SK-N-SH (cell line): Measurements from ENCODE around the gene SLC26A4.

Experiments
- SMC3 ChIP-seq: IDR thresholded peaks from 2 replicates; pipeline ENCODE4 v1.6.1; 2012; ENCODE audit warnings: low read depth, low read length, improper control_type of control experiment
- TF ChIP-seq, protein P1 (sequence below): fragments of 200-600 bp; sonication (generic); IDR thresholded peaks from 2 replicates; pipeline ENCODE4 v1.6.1; 2017; ENCODE audit warnings: antibody characterized with exemption, mild to moderate bottlenecking, moderate library complexity

DNA sequence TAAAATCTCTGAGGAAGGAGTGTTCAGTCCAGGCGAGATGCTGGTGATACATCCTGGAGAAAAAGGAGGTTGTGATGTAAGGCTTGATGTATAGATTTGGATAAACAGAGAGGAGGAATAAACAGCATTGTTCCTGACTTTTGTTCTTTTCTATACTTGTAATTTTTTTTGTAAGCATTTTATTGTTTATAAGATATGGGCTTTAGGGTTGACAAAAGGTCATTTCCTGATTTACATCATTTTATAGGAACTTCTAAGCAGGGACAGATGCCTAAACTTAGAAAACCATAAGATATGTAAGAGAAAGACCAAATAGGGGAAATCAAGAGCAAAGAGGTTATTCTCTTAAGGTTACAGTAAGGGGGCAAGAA lies 16.7 kb upstream of the SLC26A4 start:
- TF ChIP-seq SMC3, result no peak
- TF ChIP-seq, protein P1, sequence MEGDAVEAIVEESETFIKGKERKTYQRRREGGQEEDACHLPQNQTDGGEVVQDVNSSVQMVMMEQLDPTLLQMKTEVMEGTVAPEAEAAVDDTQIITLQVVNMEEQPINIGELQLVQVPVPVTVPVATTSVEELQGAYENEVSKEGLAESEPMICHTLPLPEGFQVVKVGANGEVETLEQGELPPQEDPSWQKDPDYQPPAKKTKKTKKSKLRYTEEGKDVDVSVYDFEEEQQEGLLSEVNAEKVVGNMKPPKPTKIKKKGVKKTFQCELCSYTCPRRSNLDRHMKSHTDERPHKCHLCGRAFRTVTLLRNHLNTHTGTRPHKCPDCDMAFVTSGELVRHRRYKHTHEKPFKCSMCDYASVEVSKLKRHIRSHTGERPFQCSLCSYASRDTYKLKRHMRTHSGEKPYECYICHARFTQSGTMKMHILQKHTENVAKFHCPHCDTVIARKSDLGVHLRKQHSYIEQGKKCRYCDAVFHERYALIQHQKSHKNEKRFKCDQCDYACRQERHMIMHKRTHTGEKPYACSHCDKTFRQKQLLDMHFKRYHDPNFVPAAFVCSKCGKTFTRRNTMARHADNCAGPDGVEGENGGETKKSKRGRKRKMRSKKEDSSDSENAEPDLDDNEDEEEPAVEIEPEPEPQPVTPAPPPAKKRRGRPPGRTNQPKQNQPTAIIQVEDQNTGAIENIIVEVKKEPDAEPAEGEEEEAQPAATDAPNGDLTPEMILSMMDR, result no peak
